IMR-90 (cell line): ENCODE data around the gene VSIR. TPM values are rescaled to one million over a fixed set of nuclear protein-coding genes. Genes with fewer than 3 reads are reported as not detected.

Experiments
- ATAC-seq: fragments of 200-7000 bp; cut with Tn5 transposase; 2 replicates; pipeline ENCODE4 v1.9.1; 2020; ENCODE audit warnings: low read depth, mild to moderate bottlenecking, moderate library complexity
- BruUV-seq: library from RNA; stranded (reverse); fragments of 400-500 nt; replicated peaks from 2 replicates; lab custom pipeline; 2021; lab: Mats Ljungman, UMichigan
- CTCF ChIA-PET: fragments of 300-600 bp; formaldehyde crosslinking; extraction: SDS; loops from one replicate; lab custom pipeline; 2021; ENCODE audit warnings: antibody characterized with exemption; lab: Yijun Ruan, JAX
- POLR2A ChIA-PET: fragments of 300-600 bp; sonication (Branson Sonifier 250); formaldehyde crosslinking; loops from one replicate; lab custom pipeline; 2022; ENCODE audit warnings: antibody characterized with exemption; ENCODE audit not compliant: unreplicated experiment; lab: Charles Lee
- DNase-seq: peaks from one replicate; pipeline ENCODE4 v3.0.0; 2013
- H2AFZ ChIP-seq: replicated peaks from 2 replicates; pipeline ENCODE3; 2013; ENCODE audit warnings: low read length, mild to moderate bottlenecking; ENCODE audit not compliant: poor library complexity
- H2AK5ac ChIP-seq: 2 replicates; pipeline ENCODE4 v1.6.1; 2013; ENCODE audit warnings: low read depth, low read length, inconsistent platforms
- H2AK9ac ChIP-seq: replicated peaks from 2 replicates; pipeline ENCODE3; 2013; ENCODE audit warnings: mild to moderate bottlenecking, low read depth, low read length, moderate library complexity; ENCODE audit not compliant: poor library complexity
- H2BK120ac ChIP-seq: 2 replicates; pipeline ENCODE4 v1.6.1; 2013; ENCODE audit warnings: low read depth, low read length, inconsistent platforms
- H2BK15ac ChIP-seq: 3 replicates; pipeline ENCODE4 v1.6.1; 2013; ENCODE audit warnings: low read depth, low read length, inconsistent platforms
- H2BK20ac ChIP-seq: 2 replicates; pipeline ENCODE4 v1.6.1; 2013; ENCODE audit warnings: low read depth, mild to moderate bottlenecking, inconsistent platforms, low read length, moderate library complexity
- H2BK5ac ChIP-seq: 2 replicates; pipeline ENCODE4 v1.6.1; 2013; ENCODE audit warnings: mild to moderate bottlenecking, low read depth, low read length, inconsistent platforms; ENCODE audit not compliant: poor library complexity, severe bottlenecking
- H3K14ac ChIP-seq: replicated peaks from 2 replicates; pipeline ENCODE4 v1.6.1; 2013; ENCODE audit warnings: low read depth, low read length, inconsistent platforms
- H3K18ac ChIP-seq: 2 replicates; pipeline ENCODE4 v1.6.1; 2013; ENCODE audit warnings: low read depth, low read length, control low read depth
- H3K23ac ChIP-seq: 2 replicates; pipeline ENCODE4 v1.6.1; 2013; ENCODE audit warnings: low read depth, low read length, inconsistent platforms
- H3K27ac ChIP-seq: 2 replicates; pipeline ENCODE4 v1.5.1; 2013; ENCODE audit warnings: mild to moderate bottlenecking, control low read depth, low read length; ENCODE audit not compliant: insufficient read depth
- H3K27me3 ChIP-seq: 2 replicates; pipeline ENCODE4 v1.6.1; 2013; ENCODE audit warnings: low read length; ENCODE audit not compliant: control insufficient read depth, insufficient read depth
- H3K36me3 ChIP-seq: 2 replicates; pipeline ENCODE4 v1.6.1; 2013; ENCODE audit warnings: low read length, mixed read lengths; ENCODE audit not compliant: control insufficient read depth, insufficient read depth
- H3K4ac ChIP-seq: 2 replicates; pipeline ENCODE4 v1.6.1; 2013; ENCODE audit warnings: low read depth, low read length, inconsistent platforms
- H3K4me1 ChIP-seq: 2 replicates; pipeline ENCODE4 v1.6.1; 2013; ENCODE audit warnings: low read length, mixed read lengths; ENCODE audit not compliant: control insufficient read depth, insufficient read depth
- H3K4me2 ChIP-seq: 2 replicates; pipeline ENCODE4 v1.6.1; 2013; ENCODE audit warnings: low read depth, mild to moderate bottlenecking, control low read depth, low read length, moderate library complexity
- H3K4me3 ChIP-seq: 2 replicates; pipeline ENCODE4 v1.5.1; 2013; ENCODE audit warnings: low read depth, mild to moderate bottlenecking, control low read depth, low read length, moderate library complexity; ENCODE audit not compliant: insufficient read depth
- H3K56ac ChIP-seq: 2 replicates; pipeline ENCODE4 v1.6.1; 2013; ENCODE audit warnings: low read length, inconsistent platforms; ENCODE audit not compliant: insufficient read depth; ENCODE audit errors: extremely low read depth
- H3K79me1 ChIP-seq, 2 experiments: 2 replicates each; pipeline ENCODE4 v1.6.1; 2013; ENCODE audit warnings: low read length in 2 of 2, inconsistent platforms in 1 of 2, low read depth in 1 of 2
- H3K9ac ChIP-seq: 2 replicates; pipeline ENCODE4 v1.6.1; 2013; ENCODE audit warnings: low read depth, low read length, control low read depth
- H3K9me1 ChIP-seq: 2 replicates; pipeline ENCODE4 v1.6.1; 2013; ENCODE audit warnings: low read length, inconsistent platforms; ENCODE audit not compliant: insufficient read depth
- H3K9me3 ChIP-seq: 2 replicates; pipeline ENCODE4 v1.6.1; 2013; ENCODE audit warnings: low read length; ENCODE audit not compliant: control insufficient read depth, insufficient read depth
- H4K20me1 ChIP-seq: 2 replicates; pipeline ENCODE4 v1.6.1; 2013; ENCODE audit warnings: low read length, inconsistent platforms; ENCODE audit not compliant: insufficient read depth
- H4K5ac ChIP-seq: 2 replicates; pipeline ENCODE4 v1.6.1; 2013; ENCODE audit warnings: mild to moderate bottlenecking, low read depth, low read length, control low read depth
- H4K8ac ChIP-seq, 2 experiments: 2 replicates each; pipeline ENCODE4 v1.6.1; 2013; ENCODE audit warnings: low read depth in 2 of 2, low read length in 2 of 2, control low read depth in 1 of 2, inconsistent platforms in 1 of 2
- H4K91ac ChIP-seq: 2 replicates; pipeline ENCODE4 v1.6.1; 2013; ENCODE audit warnings: low read depth, low read length, inconsistent platforms; ENCODE audit not compliant: insufficient read depth
- BHLHE40 ChIP-seq: fragments of 150-350 bp; IDR thresholded peaks from 2 replicates; pipeline ENCODE4 v1.6.1; 2016; ENCODE audit warnings: mild to moderate bottlenecking, low read depth, low read length
- CEBPB ChIP-seq: IDR thresholded peaks from 2 replicates; pipeline ENCODE4 v1.6.1; 2012; ENCODE audit warnings: low read depth, low read length, improper control_type of control experiment
- CHD1 ChIP-seq: IDR thresholded peaks from 2 replicates; pipeline ENCODE4 v1.6.1; 2012; ENCODE audit warnings: low read depth, low read length, improper control_type of control experiment
- RCOR1 ChIP-seq: IDR thresholded peaks from 2 replicates; pipeline ENCODE4 v1.6.1; 2012; ENCODE audit warnings: mild to moderate bottlenecking, low read length, improper control_type of control experiment; ENCODE audit not compliant: insufficient replicate concordance
- WGBS, 2 experiments: methylation state at CpG; one replicate each; pipeline versions ENCODE4 v1.1.5 to v1.1.7; 2013; ENCODE audit warnings: missing lambda C conversion rate in 2 of 2; ENCODE audit not compliant: insufficient read length in 1 of 2; ENCODE audit errors: extremely low coverage in 2 of 2; 5-methylcytosine and 5-hydroxymethylcytosine counted together
- dilution Hi-C: fragments of 300-500 bp; cut with HindIII; formaldehyde crosslinking; loops from one replicate; pipeline ENCODE4 v1.14.3; 2018; ENCODE audit warnings: low sequenced_read_pairs; ENCODE audit not compliant: unreplicated experiment
- in situ Hi-C: fragments of 300-500 bp; cut with MboI; formaldehyde crosslinking; loops from 3 replicates; pipeline ENCODE4 v1.14.3; 2019; ENCODE audit warnings: low sequenced_read_pairs, inconsistent platforms, mixed read lengths
- intact Hi-C: fragments of 100-400 bp; cut with micrococcal nuclease; formaldehyde crosslinking; loops from 2 replicates; pipeline ENCODE4 v1.10.0; 2022
- polyA plus RNA-seq, 3 experiments: library from polyadenylated mRNA; depleted of rRNA; stranded (reverse); fragments of >200 nt; gene quantifications; 2 replicates each; pipeline ENCODE4 v1.2.3, GENCODE V29; 2012; ENCODE audit warnings: low replicate concordance in 1 of 3
- total RNA-seq: library from RNA; depleted of rRNA; stranded (reverse); fragments of >200 nt; gene quantifications from 2 replicates; pipeline ENCODE4 v1.2.3, GENCODE V29; 2012

The VSIR gene
- total and polyA plus RNA-seq, 2 of the 4 experiments (the other 2 are of a cell fraction) = 5.0 to 23.8 TPM

- peak overlapping the region; percentile 91 for H2BK120ac ChIP-seq
- H3K4me2 ChIP-seq = peak overlapping the region; percentile 11; the same call in 1 of the 2 replicates
- H3K14ac ChIP-seq = peak overlapping the region; percentile 72; the same call in 1 of the 2 replicates
- peak overlapping the region; percentile 84 to 85 for H4K8ac ChIP-seq
- peak overlapping the region; percentile 95 for H2AK5ac ChIP-seq
- peaks cover 59% of the 10 kb centered on the region for H3K4me1 ChIP-seq
- no peaks in the 10 kb centered on the region for H3K27me3 ChIP-seq
- DNase-seq = peak; percentile 53
- H2BK5ac ChIP-seq = peak overlapping the region; percentile 76
- H2BK15ac ChIP-seq = peak overlapping the region; percentile 82; the same call in 2 of the 3 replicates
- peak overlapping the region; percentile 79 for H4K5ac ChIP-seq
- no peaks in the 10 kb centered on the region for H3K9me3 ChIP-seq
- TF ChIP-seq CHD1 (no peak), BHLHE40 (no peak), CEBPB (peak; percentile 87), RCOR1 (no peak)
- peaks cover 45% of the 10 kb centered on the region for H3K9me1 ChIP-seq
- H4K91ac ChIP-seq = peak overlapping the region; percentile 72
- no peaks in the 10 kb centered on the region for H3K36me3 ChIP-seq
- H3K18ac ChIP-seq = peak overlapping the region; percentile 78
- no peak overlapping the region; the same call in 1 of the 2 replicates for H3K56ac ChIP-seq
- in situ Hi-C loops (no loop called here), dilution Hi-C loops (no loop called here), intact Hi-C loops (loop anchor here (5.0 kb wide), 1 partner anchor 73 kb away; no protein-coding TSS in a partner anchor)
- H4K20me1 ChIP-seq = no peaks in the 10 kb centered on the region
- H3K23ac ChIP-seq = 0 out of 2 replicates have a peak overlapping the region, but pooled peaks have one; percentile 37
- WGBS, 2 experiments = 60% methylated on average over 1 of the region's 3 CpGs; no CpG with 5 or more reads in 1 of the 2 experiments
- no TSS peak for BruUV-seq
- ATAC-seq = no peak
- no peak overlapping the region for H2AFZ ChIP-seq
- ChIA-PET POLR2A (no interaction called here), CTCF (no interaction called here)
- H3K27ac ChIP-seq = peak overlapping the region; percentile 66
- peak overlapping the region; percentile 32 for H2AK9ac ChIP-seq
- H3K4ac ChIP-seq = peak overlapping the region; percentile 91
- peak overlapping the region; percentile 90 for H2BK20ac ChIP-seq
- H3K79me1 ChIP-seq = peaks cover 6 to 23% of the 10 kb centered on the region in 2 experiments; a peak in 2 of 4 replicates
- no peak overlapping the region for H3K4me3 ChIP-seq
- H3K9ac ChIP-seq = no peak overlapping the region
Measured at GRCh38 chr10:71770255-71770654, 3.1 kb downstream of the VSIR start.
